Naive B cell (primary cell): ENCODE measurements around the gene ANO4. TPM values are rescaled to one million over a fixed set of nuclear protein-coding genes. Genes with fewer than 3 reads are reported as not detected.
"Not testable (repeated sequence)": the region's sequence is repeated elsewhere in the genome, so short reads cannot be mapped to it uniquely, and the experiment has no call there.

Source experiments
- ATAC-seq, 2 donors: fragments of 150-1000 bp; cut with Tn5 transposase; 2 replicates each; pipeline ENCODE4 v1.10.0; 2021; ENCODE audit warnings: low read depth in 2 of 2, mild to moderate bottlenecking in 2 of 2, moderate library complexity in 2 of 2
- DNase-seq: peaks from one replicate; pipeline ENCODE4 v3.0.0; 2022
- H3K27ac Mint-ChIP-seq, 6 donors: one replicate each; pipeline ENCODE4 v1.8.0; 2020 to 2022; ENCODE audit warnings: mild to moderate bottlenecking in 6 of 6, mixed read lengths in 6 of 6, moderate library complexity in 5 of 6, inconsistent platforms in 2 of 6
- H3K27me3 Mint-ChIP-seq, 3 donors: one replicate each; pipeline ENCODE4 v1.8.0; 2021 to 2022; ENCODE audit warnings: mixed read lengths in 3 of 3, mild to moderate bottlenecking in 1 of 3
- H3K36me3 Mint-ChIP-seq, 2 donors: one replicate each; pipeline ENCODE4 v1.8.0; 2020 to 2022; ENCODE audit warnings: mixed read lengths in 2 of 2, inconsistent platforms in 1 of 2, mild to moderate bottlenecking in 1 of 2
- H3K4me1 Mint-ChIP-seq, 3 donors: one replicate each; pipeline ENCODE4 v1.8.0; 2020 to 2022; ENCODE audit warnings: mixed read lengths in 3 of 3, inconsistent platforms in 1 of 3, mild to moderate bottlenecking in 1 of 3, moderate library complexity in 1 of 3
- H3K4me3 Mint-ChIP-seq, 8 donors: one replicate each; pipeline ENCODE4 v1.8.0; 2020 to 2022; ENCODE audit warnings: mild to moderate bottlenecking in 8 of 8, mixed read lengths in 8 of 8, moderate library complexity in 8 of 8, inconsistent platforms in 2 of 8
- H3K9me3 Mint-ChIP-seq, 7 donors: one replicate each; pipeline ENCODE4 v1.8.0; 2020 to 2022; ENCODE audit warnings: mixed read lengths in 7 of 7, mild to moderate bottlenecking in 5 of 7, inconsistent platforms in 2 of 7, moderate library complexity in 1 of 7
- polyA plus RNA-seq, 6 donors: library from polyadenylated mRNA; unstranded; fragments of 300-500 nt; fragmentation: Illumina TruSeq; gene quantifications; one replicate each; pipeline ENCODE4 v1.2.3, GENCODE V29; 2021; ENCODE audit warnings: low read depth in 6 of 6

Gene ANO4
- polyA plus RNA-seq, 6 donors from 2014 or later, result not detected

- H3K9me3 Mint-ChIP-seq, H3K4me1 Mint-ChIP-seq, ATAC-seq, H3K4me3 Mint-ChIP-seq, H3K36me3 Mint-ChIP-seq, DNase-seq, H3K27ac Mint-ChIP-seq: not testable (repeated sequence)
- peaks cover 0 to 14% (median 10%) of the 10 kb centered on the region in 3 donors for H3K27me3 Mint-ChIP-seq
These were observed 295.6 kb downstream of the ANO4 start for GRCh38 chr12:101090222-101090621.

DNA sequence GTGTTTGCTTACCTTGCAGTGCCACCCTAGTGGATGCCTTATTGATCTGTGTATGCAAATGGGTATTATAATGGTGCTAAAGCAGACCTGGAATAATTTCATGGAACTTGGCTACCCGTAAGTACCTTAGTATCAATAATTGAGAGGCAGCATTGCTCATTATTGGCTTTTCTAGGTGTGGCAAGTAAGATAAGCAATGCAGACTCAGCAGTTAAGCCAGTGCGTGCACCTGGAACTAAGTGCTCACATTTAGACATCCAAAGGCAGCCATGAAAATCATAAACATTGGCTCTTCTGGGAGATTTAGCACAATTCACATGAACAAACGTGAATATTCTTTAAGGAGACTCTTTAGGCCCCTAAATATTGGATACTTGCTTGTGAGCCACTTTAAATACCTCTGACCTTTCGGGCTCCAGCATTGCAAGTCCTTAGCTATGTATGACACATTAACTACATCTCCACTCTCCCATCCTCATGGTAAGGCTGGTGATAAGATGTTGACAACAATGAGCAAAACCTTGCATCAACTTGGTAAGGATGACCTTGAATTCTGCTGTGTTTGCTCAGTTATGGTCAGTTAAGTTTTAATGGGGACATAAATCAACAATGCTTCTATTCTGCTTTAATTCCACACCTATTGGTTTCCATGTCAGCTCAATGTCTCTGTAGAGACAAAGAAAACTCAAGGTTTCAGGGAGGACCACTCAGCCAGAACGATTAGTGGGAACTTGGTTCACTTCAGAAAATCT lies 303.4 kb downstream of the ANO4 start:
- Mint-ChIP-seq H3K36me3 (no peaks in the 10 kb centered on the region), H3K9me3 (peaks cover 0 to 11% (median 3%) of the 10 kb centered on the region in 7 donors), H3K4me1 (no peaks in the 10 kb centered on the region), H3K27me3 (no peaks in the 10 kb centered on the region), H3K27ac (no peak overlapping the region), H3K4me3 (no peak overlapping the region)
- DNase-seq, result no peak
- no peak for ATAC-seq

- Mint-ChIP-seq H3K4me3 (no peak overlapping the region), H3K27ac (no peak overlapping the region), H3K9me3 (peaks cover 0 to 13% (median 5%) of the 10 kb centered on the region in 7 donors), H3K36me3 (no peaks in the 10 kb centered on the region), H3K4me1 (no peaks in the 10 kb centered on the region), H3K27me3 (no peaks in the 10 kb centered on the region)
- DNase-seq, result no peak
- no peak for ATAC-seq
These were observed 312.6 kb downstream of the ANO4 start for GRCh38 chr12:101107032-101107763.

- no peak overlapping the region for H3K4me3 Mint-ChIP-seq
- no peak for ATAC-seq
- no peak overlapping the region for H3K27ac Mint-ChIP-seq
- no peaks in the 10 kb centered on the region for H3K27me3 Mint-ChIP-seq
- peaks cover 0 to 13% (median 5%) of the 10 kb centered on the region in 7 donors for H3K9me3 Mint-ChIP-seq
- no peaks in the 10 kb centered on the region for H3K4me1 Mint-ChIP-seq
- no peaks in the 10 kb centered on the region for H3K36me3 Mint-ChIP-seq
- DNase-seq, result no peak
These were observed 313.6 kb downstream of the ANO4 start for GRCh38 chr12:101108130-101108529.

- Mint-ChIP-seq H3K4me1 (no peaks in the 10 kb centered on the region), H3K36me3 (no peaks in the 10 kb centered on the region), H3K9me3 (peaks cover 0 to 6% (median 0%) of the 10 kb centered on the region in 7 donors), H3K4me3 (no peak overlapping the region), H3K27ac (no peak overlapping the region), H3K27me3 (peaks cover 0 to 5% (median 1%) of the 10 kb centered on the region in 3 donors)
- no peak for ATAC-seq
- DNase-seq, result no peak
These were observed 316.3 kb downstream of the ANO4 start for GRCh38 chr12:101110866-101111265.

DNA sequence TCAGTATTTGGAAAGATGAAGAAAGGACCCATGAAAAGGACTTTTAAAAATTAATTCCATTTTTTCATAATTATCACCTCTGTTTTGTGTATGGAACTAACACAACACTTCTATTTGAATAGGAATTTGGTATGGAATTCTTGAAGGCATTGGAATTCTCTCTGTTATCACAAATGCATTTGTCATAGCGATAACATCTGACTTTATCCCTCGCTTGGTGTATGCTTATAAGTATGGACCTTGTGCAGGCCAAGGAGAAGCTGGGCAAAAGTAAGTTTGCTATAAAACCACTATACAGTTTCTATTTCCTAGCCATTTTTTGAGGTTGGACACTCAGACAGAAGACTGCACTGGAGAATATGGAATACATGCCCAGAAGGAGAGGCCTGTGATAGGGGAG lies 316.9 kb downstream of the ANO4 start:
- DNase-seq, result no peak
- ATAC-seq, result no peak

DNA sequence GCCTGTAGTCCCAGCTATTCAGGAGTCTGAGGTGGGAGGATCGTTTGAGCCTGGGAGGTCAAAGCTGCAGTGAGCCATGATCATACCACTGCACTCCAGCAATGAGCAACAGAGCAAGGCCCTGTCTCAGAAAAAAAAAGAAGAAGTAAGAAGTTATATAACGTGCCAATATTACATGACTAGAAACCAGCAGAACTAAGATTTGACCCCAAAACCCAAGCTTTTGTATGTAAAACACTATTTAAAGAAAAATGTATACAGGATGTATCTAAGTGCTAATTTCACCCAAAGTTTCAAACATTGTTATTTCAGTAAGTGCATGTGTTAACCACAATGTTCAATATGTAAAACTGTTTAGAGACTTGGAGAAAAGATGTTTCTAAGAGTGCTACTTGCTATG lies 320.8 kb downstream of the ANO4 start:
- no peak for DNase-seq
- H3K4me1 Mint-ChIP-seq, result no peaks in the 10 kb centered on the region
- H3K27me3 Mint-ChIP-seq, result peaks cover 0 to 5% (median 3%) of the 10 kb centered on the region in 3 donors
- H3K4me3 Mint-ChIP-seq, result no peak overlapping the region
- no peaks in the 10 kb centered on the region for H3K36me3 Mint-ChIP-seq
- peaks cover 0 to 10% (median 2%) of the 10 kb centered on the region in 7 donors for H3K9me3 Mint-ChIP-seq
- no peak overlapping the region for H3K27ac Mint-ChIP-seq
- ATAC-seq, result no peak

More for the DNA sequence above, 316.9 kb downstream of the ANO4 start:
- no peak overlapping the region for H3K27ac Mint-ChIP-seq
- no peaks in the 10 kb centered on the region for H3K36me3 Mint-ChIP-seq
- H3K4me1 Mint-ChIP-seq, result no peaks in the 10 kb centered on the region
- peaks cover 0 to 6% (median 0%) of the 10 kb centered on the region in 7 donors for H3K9me3 Mint-ChIP-seq
- H3K4me3 Mint-ChIP-seq, result no peak overlapping the region
- H3K27me3 Mint-ChIP-seq, result peaks cover 0 to 5% (median 3%) of the 10 kb centered on the region in 3 donors

GRCh38 chr12:101116911-101117310 lies 322.3 kb downstream of the ANO4 start:
- H3K4me3 Mint-ChIP-seq, result no peak overlapping the region
- H3K27me3 Mint-ChIP-seq, result peaks cover 0 to 5% (median 3%) of the 10 kb centered on the region in 3 donors
- H3K9me3 Mint-ChIP-seq, result peaks cover 0 to 15% (median 5%) of the 10 kb centered on the region in 7 donors
- no peaks in the 10 kb centered on the region for H3K36me3 Mint-ChIP-seq
- H3K4me1 Mint-ChIP-seq, result no peaks in the 10 kb centered on the region
- H3K27ac Mint-ChIP-seq, result no peak overlapping the region
- no peak for DNase-seq
- no peak for ATAC-seq

DNA sequence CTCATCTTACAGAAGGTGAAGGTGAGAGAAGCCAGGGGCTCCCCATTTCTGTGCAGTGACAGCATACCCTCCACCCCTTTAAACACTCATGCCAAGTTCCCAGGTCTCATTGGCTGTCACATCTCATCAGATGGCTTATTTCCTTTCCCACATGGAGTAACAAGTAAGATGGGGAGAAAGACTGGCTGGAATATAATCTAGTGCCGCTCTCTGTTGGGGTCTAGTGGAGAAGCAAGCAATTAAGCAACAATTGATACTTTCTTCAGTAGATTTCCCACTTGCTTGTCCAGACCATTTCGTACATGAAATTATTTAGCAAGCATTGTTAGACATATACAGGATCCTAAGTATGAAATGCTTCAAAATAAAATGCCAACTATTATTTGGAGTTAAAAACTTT lies 323.3 kb downstream of the ANO4 start:
- Mint-ChIP-seq H3K4me1 (no peaks in the 10 kb centered on the region), H3K4me3 (no peak overlapping the region), H3K9me3 (peaks cover 0 to 15% (median 5%) of the 10 kb centered on the region in 7 donors), H3K27ac (no peak overlapping the region), H3K36me3 (no peaks in the 10 kb centered on the region), H3K27me3 (peaks cover 0 to 5% (median 3%) of the 10 kb centered on the region in 3 donors)
- ATAC-seq (no peak), DNase-seq (no peak)

GRCh38 chr12:101127521-101128219 lies 333.1 kb downstream of the ANO4 start:
- Mint-ChIP-seq H3K27me3 (peaks cover 0 to 7% (median 4%) of the 10 kb centered on the region in 3 donors), H3K9me3 (peaks cover 0 to 13% (median 6%) of the 10 kb centered on the region in 7 donors), H3K36me3 (no peaks in the 10 kb centered on the region), H3K4me1 (no peaks in the 10 kb centered on the region), H3K27ac (no peak overlapping the region), H3K4me3 (no peak overlapping the region)
- DNase-seq, result no peak
- ATAC-seq, result no peak

DNA sequence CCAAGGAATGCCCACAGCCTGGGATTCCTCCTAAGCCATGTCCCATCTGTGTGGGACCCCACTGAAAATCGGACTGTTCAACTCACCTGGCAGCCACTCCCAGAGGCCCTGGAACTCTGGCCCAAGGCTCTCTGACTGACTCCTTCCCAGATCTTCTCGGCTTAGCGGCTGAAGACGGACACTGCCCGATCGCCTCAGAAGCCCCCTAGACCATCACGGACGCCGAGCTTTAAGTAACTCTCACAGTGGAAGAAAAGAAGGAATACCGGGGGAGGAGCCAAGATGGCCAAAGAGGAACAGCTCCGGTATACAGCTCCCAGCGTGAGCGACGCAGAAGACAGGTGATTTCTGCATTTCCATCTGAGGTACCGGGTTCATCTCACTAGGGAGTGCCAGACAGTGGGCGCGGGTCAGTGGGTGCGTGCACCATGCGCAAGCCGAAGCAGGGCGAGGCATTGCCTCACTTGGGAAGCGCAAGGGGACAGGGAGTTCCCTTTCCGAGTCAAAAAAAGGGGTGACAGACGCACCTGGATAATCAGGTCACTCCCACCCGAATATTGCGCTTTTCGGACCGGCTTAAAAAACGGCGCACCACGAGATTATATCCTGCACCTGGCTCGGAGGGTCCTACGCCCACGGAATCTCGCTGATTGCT lies 351.3 kb downstream of the ANO4 start:
- not testable (repeated sequence) for H3K36me3 Mint-ChIP-seq, H3K4me1 Mint-ChIP-seq

GRCh38 chr12:101165319-101165718 lies 370.7 kb downstream of the ANO4 start:
- Mint-ChIP-seq H3K27me3 (peaks cover 0 to 4% (median 0%) of the 10 kb centered on the region in 3 donors), H3K4me3 (no peak overlapping the region), H3K4me1 (no peaks in the 10 kb centered on the region), H3K9me3 (peaks cover 0 to 4% (median 0%) of the 10 kb centered on the region in 7 donors), H3K36me3 (no peaks in the 10 kb centered on the region), H3K27ac (no peak overlapping the region)
- no peak for DNase-seq
- ATAC-seq, result no peak

More for the DNA sequence above, 351.3 kb downstream of the ANO4 start:
- ATAC-seq, H3K27ac Mint-ChIP-seq, H3K4me3 Mint-ChIP-seq, H3K27me3 Mint-ChIP-seq, H3K9me3 Mint-ChIP-seq, DNase-seq: not testable (repeated sequence)

GRCh38 chr12:101166866-101167265 lies 372.3 kb downstream of the ANO4 start:
- ATAC-seq, result no peak
- H3K27ac Mint-ChIP-seq, result no peak overlapping the region
- no peaks in the 10 kb centered on the region for H3K36me3 Mint-ChIP-seq
- H3K27me3 Mint-ChIP-seq, result peaks cover 0 to 9% (median 4%) of the 10 kb centered on the region in 3 donors
- H3K4me3 Mint-ChIP-seq, result no peak overlapping the region
- peaks cover 0 to 5% (median 4%) of the 10 kb centered on the region in 7 donors for H3K9me3 Mint-ChIP-seq
- no peaks in the 10 kb centered on the region for H3K4me1 Mint-ChIP-seq
- DNase-seq, result no peak
